ENCODE measurements around the gene PRDM2. TPM values are rescaled to one million over a fixed set of nuclear protein-coding genes. Genes with fewer than 3 reads are reported as not detected.
A peak's percentile ranks its signal among the peaks of the same experiment; 100 is the strongest.

The PRDM2 gene
- total and polyA plus RNA-seq, 9 donors: 30.0 to 81.9 (median 61.8) TPM

DNA sequence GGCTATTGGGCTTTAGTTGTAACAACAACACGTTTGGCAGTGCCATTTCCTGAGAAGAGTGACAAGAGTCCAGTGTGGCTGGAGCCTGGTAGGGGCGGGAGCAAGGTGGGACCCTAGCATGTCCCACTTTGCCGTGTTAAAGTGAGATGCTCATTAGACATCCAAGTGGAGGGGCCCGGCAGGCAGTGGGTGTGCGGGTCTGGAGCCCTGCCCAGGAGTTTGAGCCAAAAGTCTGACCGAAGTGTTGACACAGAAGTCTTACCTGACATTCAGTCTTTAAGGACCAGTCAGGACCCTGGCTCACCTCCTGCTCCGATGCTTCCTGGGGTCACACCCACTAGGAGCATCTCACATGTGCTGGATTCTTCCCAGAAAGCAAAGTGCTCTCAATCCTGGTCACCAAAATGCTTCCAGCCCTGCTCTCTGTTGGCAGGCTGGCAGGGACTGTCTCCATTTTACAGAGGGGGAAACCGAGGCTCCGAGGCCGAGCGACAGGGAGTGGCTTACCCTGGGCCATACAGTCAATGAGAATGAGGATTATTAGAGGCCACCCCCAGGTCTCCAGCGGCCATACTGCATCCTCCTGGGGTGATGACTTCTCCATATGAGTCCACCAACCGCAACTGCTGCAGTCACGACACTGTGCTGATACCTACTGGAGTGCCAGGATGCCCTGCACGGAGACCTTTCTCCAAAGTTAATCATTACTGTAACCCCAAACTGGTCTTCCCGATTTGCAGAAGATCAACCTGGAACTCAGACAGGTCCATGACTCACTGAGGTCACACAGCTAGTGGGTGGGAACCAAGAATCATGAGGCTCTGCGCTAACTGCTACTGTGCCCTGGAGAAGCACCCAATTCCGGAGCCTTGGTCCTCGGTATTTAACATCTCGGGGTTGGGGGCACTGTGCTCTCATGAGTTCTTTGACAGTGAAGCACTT is 112.7 kb downstream of the PRDM2 start:
- DNase-seq: no peak
- TF ChIP-seq, protein P1, sequence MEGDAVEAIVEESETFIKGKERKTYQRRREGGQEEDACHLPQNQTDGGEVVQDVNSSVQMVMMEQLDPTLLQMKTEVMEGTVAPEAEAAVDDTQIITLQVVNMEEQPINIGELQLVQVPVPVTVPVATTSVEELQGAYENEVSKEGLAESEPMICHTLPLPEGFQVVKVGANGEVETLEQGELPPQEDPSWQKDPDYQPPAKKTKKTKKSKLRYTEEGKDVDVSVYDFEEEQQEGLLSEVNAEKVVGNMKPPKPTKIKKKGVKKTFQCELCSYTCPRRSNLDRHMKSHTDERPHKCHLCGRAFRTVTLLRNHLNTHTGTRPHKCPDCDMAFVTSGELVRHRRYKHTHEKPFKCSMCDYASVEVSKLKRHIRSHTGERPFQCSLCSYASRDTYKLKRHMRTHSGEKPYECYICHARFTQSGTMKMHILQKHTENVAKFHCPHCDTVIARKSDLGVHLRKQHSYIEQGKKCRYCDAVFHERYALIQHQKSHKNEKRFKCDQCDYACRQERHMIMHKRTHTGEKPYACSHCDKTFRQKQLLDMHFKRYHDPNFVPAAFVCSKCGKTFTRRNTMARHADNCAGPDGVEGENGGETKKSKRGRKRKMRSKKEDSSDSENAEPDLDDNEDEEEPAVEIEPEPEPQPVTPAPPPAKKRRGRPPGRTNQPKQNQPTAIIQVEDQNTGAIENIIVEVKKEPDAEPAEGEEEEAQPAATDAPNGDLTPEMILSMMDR (IDR thresholded peaks at IDR 0.05): no peak
- TF ChIP-seq POLR2A (IDR thresholded peaks at IDR 0.05): no peak
- TF ChIP-seq EP300 (IDR thresholded peaks at IDR 0.05): no peak
- Histone ChIP-seq H3K27me3 (no peaks in the 10 kb centered on the region), H3K4me1 (ENCODE audit: insufficient read depth) (peaks cover 19% of the 10 kb centered on the region), H3K36me3 (no peaks in the 10 kb centered on the region), H3K27ac (no peak overlapping the region), H3K4me3 (no peak overlapping the region), H3K9me3 (no peaks in the 10 kb centered on the region)
- intact Hi-C loops (cut with DNase I): loop anchor here in 1 of 4 donors (10.0 kb wide), 1 partner anchor 148 kb away; no protein-coding TSS in a partner anchor
- 87 to 91% (median 88%) methylated on average over 20 of the region's 20 CpGs for WGBS, 3 donors

DNA sequence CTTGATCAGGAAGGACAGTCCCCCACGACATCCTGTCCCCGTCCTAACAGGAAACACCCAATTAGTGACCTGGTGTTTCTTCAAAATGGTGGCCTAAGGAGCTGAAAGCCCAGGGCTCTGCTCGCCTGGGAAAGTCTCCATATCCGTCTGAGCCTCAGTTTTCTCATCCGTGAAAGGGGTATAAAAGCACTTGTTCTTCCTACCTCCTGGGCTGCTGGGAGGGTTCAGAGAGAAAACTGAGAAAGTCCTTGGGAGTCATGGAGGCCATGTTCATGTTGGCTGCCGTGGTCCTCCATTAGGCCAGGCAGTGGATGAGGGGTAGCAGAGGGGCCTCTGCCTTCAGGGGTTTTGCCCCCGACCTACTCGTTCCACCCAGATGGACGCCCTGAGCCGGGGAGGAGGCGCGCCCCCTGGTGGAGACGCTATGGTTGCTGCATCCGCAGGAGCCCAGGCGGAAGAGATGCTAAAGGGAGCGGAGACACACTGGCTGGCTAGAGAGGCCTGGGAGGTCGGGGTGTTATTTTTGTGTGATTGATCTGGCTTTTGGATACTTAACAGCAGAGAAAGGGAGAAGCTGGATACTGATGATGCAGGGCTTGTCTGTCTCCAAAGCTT is 113.5 kb downstream of the PRDM2 start:
- Histone ChIP-seq H3K27me3 (no peaks in the 10 kb centered on the region), H3K27ac (no peak overlapping the region), H3K4me1 (ENCODE audit: insufficient read depth) (peaks cover 19% of the 10 kb centered on the region), H3K4me3 (no peak overlapping the region), H3K36me3 (no peaks in the 10 kb centered on the region), H3K9me3 (no peaks in the 10 kb centered on the region)
- DNase-seq: peak; percentile 55 to 74 (median 65)
- WGBS, 3 donors: 53 to 62% (median 62%) methylated on average over 17 of the region's 17 CpGs
- intact Hi-C loops (cut with DNase I): loop anchor here in 1 of 4 donors (10.0 kb wide), 1 partner anchor 149 kb away; no protein-coding TSS in a partner anchor
- TF ChIP-seq, protein P1 (IDR thresholded peaks at IDR 0.05): peak in 2 of 3 donors; percentile 29 to 37
- TF ChIP-seq POLR2A (IDR thresholded peaks at IDR 0.05): no peak

DNA sequence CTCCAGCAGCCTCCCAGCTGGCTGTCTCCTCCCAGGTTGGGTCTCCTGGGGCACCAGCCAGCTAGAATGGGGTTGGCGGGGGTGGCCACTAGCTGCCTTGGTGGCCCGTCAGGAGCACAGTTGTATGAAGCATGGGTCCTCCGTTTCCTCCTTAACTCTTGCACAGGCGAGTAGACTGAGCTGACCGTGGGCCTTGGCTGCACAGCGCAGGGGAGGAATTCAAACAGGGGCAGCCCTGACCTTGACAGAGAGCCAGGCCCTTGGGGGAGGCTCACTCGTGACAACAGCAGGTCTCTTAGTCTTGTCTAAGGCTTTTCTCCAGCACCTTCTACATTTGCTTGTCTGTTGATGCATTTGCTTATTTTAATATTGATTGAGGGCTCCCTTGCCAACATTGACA is 114.1 kb downstream of the PRDM2 start:
- H3K4me1 ChIP-seq (ENCODE audit: insufficient read depth): peaks cover 15% of the 10 kb centered on the region
- no peak for TF ChIP-seq POLR2A (IDR thresholded peaks at IDR 0.05)
- TF ChIP-seq, protein P1 (IDR thresholded peaks at IDR 0.05): no peak
- H3K9me3 ChIP-seq: no peaks in the 10 kb centered on the region
- H3K27ac ChIP-seq: no peak overlapping the region
- H3K4me3 ChIP-seq: no peak overlapping the region
- no peaks in the 10 kb centered on the region for H3K27me3 ChIP-seq
- intact Hi-C loops (cut with DNase I): loop anchor here in 1 of 4 donors (10.0 kb wide), 1 partner anchor 149 kb away; no protein-coding TSS in a partner anchor
- WGBS, 3 donors: 12 to 37% (median 30%) methylated on average over 7 of the region's 7 CpGs
- no peaks in the 10 kb centered on the region for H3K36me3 ChIP-seq
- peak; percentile 71 to 82 (median 76) for DNase-seq

DNA sequence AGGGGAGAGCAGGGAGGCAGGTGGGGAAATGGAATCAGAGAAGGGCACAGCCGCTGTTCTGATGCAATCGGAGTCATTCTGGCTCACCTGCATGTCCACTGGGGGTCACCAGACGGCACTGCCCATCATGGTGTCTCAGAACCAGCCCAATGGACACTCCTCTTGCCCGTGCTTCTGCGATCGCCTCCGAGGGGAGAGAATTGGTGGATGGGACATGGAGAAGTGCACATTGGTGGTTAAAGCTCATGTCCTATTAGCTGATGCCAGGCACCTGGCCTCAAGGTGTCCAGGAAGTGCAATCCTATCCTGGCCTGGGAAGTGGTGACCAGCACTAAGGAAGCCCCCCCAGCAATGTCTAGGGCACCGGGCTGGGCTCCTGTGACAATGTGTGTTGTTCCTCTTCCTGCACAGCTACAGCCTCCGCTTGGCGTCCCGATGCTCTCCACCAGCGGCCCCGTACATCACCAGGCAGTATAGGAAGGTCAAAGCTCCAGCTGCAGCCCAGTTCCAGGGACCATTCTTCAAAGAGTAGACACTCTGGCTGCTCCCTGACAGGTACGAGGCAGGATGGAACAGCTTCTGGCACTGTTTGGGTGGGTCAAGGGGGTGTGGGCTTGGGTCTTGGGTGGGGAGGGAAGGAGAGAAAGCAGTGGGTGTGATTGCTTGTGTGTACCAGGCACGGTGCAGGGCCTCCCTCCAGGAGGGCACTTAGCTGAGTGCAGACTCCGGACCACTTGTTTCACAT is 116.2 kb downstream of the PRDM2 start:
- H3K36me3 ChIP-seq: no peaks in the 10 kb centered on the region
- no peak overlapping the region for H3K27ac ChIP-seq
- no peak overlapping the region for H3K4me3 ChIP-seq
- TF ChIP-seq, protein P1 (IDR thresholded peaks at IDR 0.05): no peak
- no peak for TF ChIP-seq POLR2A (IDR thresholded peaks at IDR 0.05)
- no peak for TF ChIP-seq EP300 (IDR thresholded peaks at IDR 0.05)
- no peaks in the 10 kb centered on the region for H3K9me3 ChIP-seq
- intact Hi-C loops (cut with DNase I): loop anchor here in 1 of 4 donors (10.0 kb wide), 1 partner anchor 151 kb away; no protein-coding TSS in a partner anchor
- 94 to 96% (median 95%) methylated on average over 16 of the region's 16 CpGs for WGBS, 3 donors
- H3K27me3 ChIP-seq: no peaks in the 10 kb centered on the region
- peaks cover 14% of the 10 kb centered on the region for H3K4me1 ChIP-seq (ENCODE audit: insufficient read depth)
- peak in 1 of 5 donors; percentile 9 for DNase-seq

Data from ovary (tissue), 9 donors.